ENCODE data around the gene DPF3. TPM values are rescaled to one million over a fixed set of nuclear protein-coding genes. Genes with fewer than 3 reads are reported as not detected.

The DPF3 gene
- total RNA-seq, 2 donors from 2014 or later = 0.78 to 4.0 TPM

DNA sequence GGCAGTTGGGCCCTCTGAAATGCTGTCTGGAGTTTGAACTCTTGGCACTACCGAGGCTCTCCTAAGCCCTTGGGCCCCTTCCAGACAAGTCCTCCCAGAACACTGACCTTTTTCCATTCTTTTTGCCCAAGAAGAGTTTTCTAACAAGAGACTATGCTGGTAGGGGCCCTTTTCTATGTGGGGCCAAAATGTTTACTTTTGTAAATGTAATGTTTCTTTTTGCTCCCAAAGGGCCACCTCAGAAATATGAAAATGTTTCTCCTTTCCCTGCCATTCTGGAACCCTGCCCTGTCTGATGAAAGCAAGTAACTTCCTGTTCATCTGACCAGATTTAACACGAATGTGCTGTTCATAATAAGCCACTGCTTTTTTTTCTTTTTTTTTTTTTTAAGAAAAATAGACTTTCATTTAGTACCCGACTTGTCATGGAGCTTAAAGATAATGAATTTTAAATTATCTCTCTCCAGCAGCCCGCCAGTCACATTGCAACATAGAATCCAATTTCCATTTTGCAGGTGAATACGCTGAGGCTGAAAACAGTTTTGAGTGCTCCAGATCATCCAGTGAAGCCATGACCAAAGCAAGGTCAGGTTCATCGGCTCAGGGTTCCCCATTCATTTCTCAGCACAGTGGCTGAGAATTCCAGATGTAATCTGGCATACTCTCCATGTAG is 169.9 kb downstream of the DPF3 start:
- no peak overlapping the region for H3K4me3 ChIP-seq
- H3K36me3 ChIP-seq (replicated peaks in 1 of 2; ENCODE audit: insufficient read depth in 1 of 2, low read depth in 2 of 2) = no peaks in the 10 kb centered on the region
- H3K9me3 ChIP-seq = no peaks in the 10 kb centered on the region
- no peak for TF ChIP-seq POLR2A (IDR thresholded peaks at IDR 0.05)
- TF ChIP-seq CTCF (IDR thresholded peaks at IDR 0.05) = no peak
- no peaks in the 10 kb centered on the region for H3K27me3 ChIP-seq
- intact Hi-C loops (cut with DNase I) = no loop called here
- WGBS, 2 donors = 42 to 50% methylated on average over 6 of the region's 6 CpGs
- no peak for ATAC-seq
- no peaks in the 10 kb centered on the region for H3K4me1 ChIP-seq
- DNase-seq = peak in 2 of 4 donors; percentile 16 to 44
- no peak overlapping the region for H3K27ac ChIP-seq

- Histone ChIP-seq H3K36me3 (replicated peaks in 1 of 2; ENCODE audit: insufficient read depth in 1 of 2, low read depth in 2 of 2) (no peaks in the 10 kb centered on the region), H3K27ac (no peak overlapping the region), H3K4me3 (no peak overlapping the region), H3K4me1 (no peaks in the 10 kb centered on the region), H3K27me3 (no peaks in the 10 kb centered on the region), H3K9me3 (no peaks in the 10 kb centered on the region)
- TF ChIP-seq POLR2A (IDR thresholded peaks at IDR 0.05) = no peak
- no peak for TF ChIP-seq CTCF (IDR thresholded peaks at IDR 0.05)
- DNase-seq = no peak
- ATAC-seq = no peak
- WGBS, 2 donors = 88 to 95% methylated on average over 10 to 11 of the region's 11 CpGs
- intact Hi-C loops (cut with DNase I) = no loop called here
These were observed 171.6 kb downstream of the DPF3 start for GRCh38 chr14:72722201-72722785.

DNA sequence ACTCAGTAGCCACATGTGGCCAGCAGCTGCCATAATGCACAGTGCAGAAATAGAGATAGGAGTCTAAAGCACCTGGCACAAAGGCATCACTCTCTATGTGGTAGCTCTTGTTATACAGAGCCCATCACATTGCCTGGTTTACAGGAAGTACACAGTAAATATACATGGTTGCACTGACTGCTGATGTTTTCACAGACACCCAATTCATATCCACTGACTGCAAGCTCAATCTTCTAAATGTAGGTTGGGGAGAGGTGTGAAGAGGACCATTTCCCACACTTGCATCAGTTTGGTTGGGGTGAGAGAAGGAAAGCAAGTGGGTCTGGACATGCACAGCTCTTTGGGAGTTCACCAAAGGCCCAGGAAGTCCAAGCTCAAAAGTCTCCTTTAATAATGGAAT is 172.8 kb downstream of the DPF3 start:
- ATAC-seq = no peak
- Histone ChIP-seq H3K4me1 (no peaks in the 10 kb centered on the region), H3K27me3 (no peaks in the 10 kb centered on the region), H3K9me3 (no peaks in the 10 kb centered on the region), H3K36me3 (replicated peaks in 1 of 2; ENCODE audit: insufficient read depth in 1 of 2, low read depth in 2 of 2) (no peaks in the 10 kb centered on the region), H3K4me3 (no peak overlapping the region), H3K27ac (no peak overlapping the region)
- intact Hi-C loops (cut with DNase I) = no loop called here
- TF ChIP-seq CTCF (IDR thresholded peaks at IDR 0.05) = no peak
- no peak for DNase-seq

DNA sequence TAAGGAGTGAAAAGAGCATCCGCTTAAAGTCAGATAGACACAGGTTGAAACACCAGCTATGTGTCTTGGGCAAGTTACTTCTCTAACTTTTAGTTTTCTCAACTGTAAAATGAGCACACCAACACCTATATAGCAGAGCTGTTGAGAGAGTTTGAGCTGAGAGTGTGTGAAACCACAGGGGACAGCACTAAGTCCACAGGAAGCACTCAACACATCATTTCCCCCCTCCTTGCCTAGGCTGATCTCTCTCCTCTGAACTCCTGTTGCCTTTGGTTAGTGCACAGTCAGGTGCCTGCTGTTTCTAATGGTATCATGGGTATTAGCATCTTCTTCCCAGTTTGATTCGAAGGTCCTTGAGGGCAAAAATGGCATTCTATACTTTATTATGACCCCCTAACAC is 176.7 kb downstream of the DPF3 start:
- intact Hi-C loops (cut with DNase I) = no loop called here
- no peak overlapping the region for H3K4me3 ChIP-seq
- DNase-seq (no peak), ATAC-seq (no peak)
- WGBS, 2 donors = 88 to 93% methylated on average over 2 of the region's 2 CpGs
- no peaks in the 10 kb centered on the region for H3K36me3 ChIP-seq (replicated peaks in 1 of 2; ENCODE audit: insufficient read depth in 1 of 2, low read depth in 2 of 2)
- TF ChIP-seq POLR2A (IDR thresholded peaks at IDR 0.05) = no peak
- no peak for TF ChIP-seq CTCF (IDR thresholded peaks at IDR 0.05)
- no peaks in the 10 kb centered on the region for H3K4me1 ChIP-seq
- H3K27ac ChIP-seq = no peak overlapping the region
- no peaks in the 10 kb centered on the region for H3K27me3 ChIP-seq
- no peaks in the 10 kb centered on the region for H3K9me3 ChIP-seq

DNA sequence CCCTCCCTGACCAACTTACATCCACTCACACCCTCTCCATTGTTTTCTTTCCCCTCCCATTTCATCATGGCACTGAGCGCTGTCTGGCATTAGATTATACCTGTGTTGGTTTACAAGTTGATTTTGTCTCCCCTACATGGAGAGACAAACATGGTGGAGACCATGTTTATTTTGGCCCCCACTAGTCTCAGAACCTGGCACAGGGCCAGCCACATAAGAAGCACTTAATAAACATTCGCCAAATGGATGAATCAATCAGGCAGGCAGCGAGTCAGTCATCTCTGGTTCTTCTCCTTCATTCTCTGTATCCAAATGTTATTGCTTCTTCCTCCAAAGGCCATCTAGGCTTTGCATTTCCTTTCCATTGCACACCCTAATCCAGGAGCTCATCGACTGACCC is 177.4 kb downstream of the DPF3 start:
- no peak overlapping the region for H3K4me3 ChIP-seq
- H3K9me3 ChIP-seq = no peaks in the 10 kb centered on the region
- H3K4me1 ChIP-seq = no peaks in the 10 kb centered on the region
- intact Hi-C loops (cut with DNase I) = no loop called here
- H3K27ac ChIP-seq = no peak overlapping the region
- TF ChIP-seq CTCF (IDR thresholded peaks at IDR 0.05) (no peak), POLR2A (IDR thresholded peaks at IDR 0.05) (no peak)
- no peaks in the 10 kb centered on the region for H3K27me3 ChIP-seq
- no peak for ATAC-seq
- 89 to 92% methylated on average over 4 of the region's 4 CpGs for WGBS, 2 donors
- no peaks in the 10 kb centered on the region for H3K36me3 ChIP-seq (replicated peaks in 1 of 2; ENCODE audit: insufficient read depth in 1 of 2, low read depth in 2 of 2)
- no peak for DNase-seq
